GM21447 (cell line): ENCODE results near the gene UTS2B.
"Not testable (repeated sequence)": the region's sequence is repeated elsewhere in the genome, so short reads cannot be mapped to it uniquely, and the experiment has no call there.

Source experiments
- ATAC-seq: cut with Tn5 transposase; IDR thresholded peaks from one replicate; pipeline ENCODE4 v1.9.1; 2021; ENCODE audit not compliant: unreplicated experiment

Gene UTS2B

DNA sequence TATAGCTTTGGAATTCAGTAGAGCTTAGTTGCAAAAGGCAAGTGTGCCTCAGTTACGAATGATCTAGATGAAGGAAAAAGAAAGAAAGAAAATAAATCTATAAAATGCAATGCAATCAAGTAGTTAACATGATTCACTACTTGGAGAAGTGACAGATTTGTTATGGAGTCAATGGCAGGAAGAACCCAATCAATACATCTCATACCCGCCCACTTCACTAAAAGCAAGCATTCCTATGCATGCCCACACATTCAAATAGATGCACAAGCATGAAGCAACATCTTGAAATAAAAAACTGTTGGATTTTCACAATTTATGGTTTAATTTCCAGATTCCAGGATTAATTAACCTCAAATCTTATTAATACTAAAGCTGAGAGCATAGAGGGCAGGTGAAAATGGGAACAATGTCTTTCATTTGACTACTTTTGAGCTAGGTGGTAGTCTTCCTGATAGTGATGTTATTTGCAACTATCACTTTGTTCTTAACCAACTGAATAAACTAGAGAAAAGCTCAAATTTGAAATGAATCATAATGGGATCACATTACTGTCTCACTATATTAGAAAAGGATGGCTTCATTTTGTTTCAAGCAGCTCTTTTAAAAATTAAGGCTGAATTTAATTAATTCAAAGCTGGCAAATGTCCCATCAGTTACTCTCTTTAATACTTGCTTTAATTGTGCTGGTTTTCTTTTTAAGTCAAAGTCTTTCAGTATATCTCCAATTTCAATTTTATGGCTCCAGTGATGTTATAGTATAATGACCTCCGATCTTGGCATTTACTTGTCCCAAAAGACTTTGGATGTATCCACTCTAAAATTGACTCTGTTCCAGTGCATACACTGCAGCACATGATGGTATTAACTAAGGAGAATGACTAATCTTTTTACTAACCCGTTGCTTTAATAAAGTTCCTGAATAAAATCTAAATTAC, 47.8 kb downstream of the UTS2B start:
- no peak for ATAC-seq

DNA sequence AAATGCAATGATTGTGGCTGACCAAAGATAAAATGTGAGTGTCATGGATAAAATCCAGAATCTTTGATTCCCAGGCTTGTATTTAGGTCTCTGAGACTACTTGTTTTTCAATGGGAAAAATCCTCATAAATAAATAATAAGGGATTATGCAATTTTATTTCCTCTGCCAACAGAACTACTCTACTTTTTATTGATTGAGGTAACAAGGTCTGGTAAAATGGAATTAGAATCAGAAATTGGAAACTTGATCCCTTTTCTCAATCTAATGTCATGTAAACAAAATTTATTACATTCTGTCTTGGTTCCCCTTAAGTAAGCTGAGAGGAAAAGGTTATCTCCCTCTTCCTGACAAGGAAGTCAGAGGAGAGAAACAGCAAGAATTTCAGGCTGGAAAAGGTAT, 49.4 kb downstream of the UTS2B start:
- ATAC-seq = no peak

DNA sequence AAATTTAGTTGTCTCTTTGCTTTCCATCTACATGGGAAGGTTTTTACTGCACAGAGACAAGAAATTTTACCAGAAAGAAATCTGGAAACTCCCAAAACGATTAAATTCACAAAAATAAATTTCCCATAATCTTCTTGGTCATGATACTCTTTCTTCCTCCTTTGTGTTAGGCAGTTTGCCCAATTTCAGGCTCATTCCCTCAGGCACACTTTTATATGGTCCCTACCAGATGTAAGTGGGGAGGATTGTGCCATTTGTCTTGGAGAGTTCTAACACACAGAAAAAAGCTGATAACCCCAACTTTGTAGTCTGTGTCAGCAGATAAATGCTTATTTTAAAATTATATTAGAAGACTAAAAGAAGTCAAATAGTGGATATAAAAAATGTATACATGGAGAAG, 50.2 kb downstream of the UTS2B start:
- ATAC-seq = no peak

DNA sequence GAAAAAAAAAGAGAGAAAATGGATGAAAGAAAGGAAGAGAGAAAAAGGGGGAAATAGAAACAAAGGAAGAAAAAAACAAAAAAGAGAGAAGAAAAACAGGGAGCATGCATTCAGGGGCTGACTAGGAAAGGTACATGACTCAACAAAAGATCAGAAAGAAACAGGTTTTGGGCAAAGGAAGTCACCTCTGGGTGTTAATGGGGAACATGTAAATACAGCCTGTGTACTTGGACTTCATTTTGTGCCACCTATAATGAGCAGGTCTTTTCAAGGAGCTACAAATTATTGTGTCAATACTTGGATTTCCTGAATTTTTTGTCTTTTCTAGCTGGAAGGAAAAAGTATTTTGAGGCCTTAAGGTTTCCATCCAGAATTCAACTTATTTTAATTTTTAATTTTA, 54.6 kb downstream of the UTS2B start:
- no peak for ATAC-seq

DNA sequence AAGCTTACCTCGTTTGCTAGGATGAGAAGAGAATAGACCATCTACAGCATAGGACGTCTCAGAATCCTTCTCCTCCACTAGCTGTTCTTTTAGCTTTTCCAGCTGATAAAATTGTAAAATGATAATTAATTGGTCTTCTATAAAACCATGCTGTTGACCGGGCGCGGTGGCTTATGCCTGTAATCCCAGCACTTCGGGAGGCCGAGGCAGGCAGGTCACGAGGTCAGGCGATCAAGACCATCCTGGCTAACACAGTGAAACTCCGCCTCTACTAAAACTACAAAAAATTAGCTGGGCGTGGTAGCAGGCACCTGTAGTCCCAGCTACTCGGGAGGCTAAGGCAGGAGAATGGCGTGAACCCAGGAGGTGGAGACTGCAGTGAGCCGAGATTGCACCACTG, 55.1 kb downstream of the UTS2B start:
- ATAC-seq = not testable (repeated sequence)

DNA sequence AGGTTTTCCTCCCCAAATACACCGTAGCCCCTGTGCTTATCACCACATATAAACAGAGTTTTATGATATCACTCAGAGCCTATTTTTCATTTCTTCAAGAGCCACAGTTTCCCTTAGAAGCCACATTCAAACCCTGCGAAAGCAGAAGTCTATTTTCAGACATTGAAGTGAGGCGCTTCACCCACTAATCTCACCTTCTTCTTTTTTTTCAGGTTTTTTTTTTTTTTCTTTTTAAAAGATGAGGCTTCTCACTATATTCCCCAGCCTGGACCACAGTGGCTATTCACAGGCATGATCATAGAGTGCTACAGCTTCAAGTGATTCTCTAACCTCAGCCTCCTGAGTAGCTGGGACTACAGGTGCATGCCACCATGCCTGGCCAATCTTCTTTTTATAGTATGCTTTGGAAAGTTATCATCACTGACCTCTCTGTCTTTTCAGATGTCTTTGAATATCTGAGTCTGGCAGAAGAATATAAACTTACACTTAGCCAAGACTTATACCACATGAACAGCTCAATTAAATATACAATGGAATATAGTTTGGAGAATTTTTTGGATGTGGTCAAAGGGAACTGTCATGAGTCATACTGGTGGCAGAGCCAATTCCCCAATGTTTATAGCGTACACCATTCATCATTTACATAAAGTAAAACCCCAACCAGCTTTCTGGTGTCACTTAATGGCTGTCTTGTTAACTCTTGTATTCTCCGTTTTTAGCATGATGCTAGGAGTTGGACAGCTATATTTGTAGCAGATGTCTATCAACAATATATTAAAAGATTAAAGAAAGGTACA, 60.8 kb downstream of the UTS2B start:
- ATAC-seq = peak; percentile 80

DNA sequence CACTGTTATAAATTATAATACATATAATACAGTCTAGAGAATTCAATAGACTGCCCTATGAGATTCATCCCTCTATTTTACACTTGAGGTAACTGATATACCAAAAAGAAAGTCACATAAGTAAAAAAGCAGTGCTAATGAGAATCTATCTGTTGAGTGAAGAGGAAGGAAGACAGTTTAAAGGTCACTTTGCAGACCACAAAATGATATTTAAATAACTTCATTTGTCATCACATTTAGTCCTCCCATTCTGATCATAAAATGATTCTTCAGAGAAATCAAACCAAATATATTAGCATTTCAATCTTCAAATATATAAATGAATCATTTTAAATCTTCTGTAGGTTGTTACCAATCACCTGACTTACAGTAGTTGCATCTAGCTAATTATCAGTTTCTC, 61.6 kb downstream of the UTS2B start:
- no peak for ATAC-seq

DNA sequence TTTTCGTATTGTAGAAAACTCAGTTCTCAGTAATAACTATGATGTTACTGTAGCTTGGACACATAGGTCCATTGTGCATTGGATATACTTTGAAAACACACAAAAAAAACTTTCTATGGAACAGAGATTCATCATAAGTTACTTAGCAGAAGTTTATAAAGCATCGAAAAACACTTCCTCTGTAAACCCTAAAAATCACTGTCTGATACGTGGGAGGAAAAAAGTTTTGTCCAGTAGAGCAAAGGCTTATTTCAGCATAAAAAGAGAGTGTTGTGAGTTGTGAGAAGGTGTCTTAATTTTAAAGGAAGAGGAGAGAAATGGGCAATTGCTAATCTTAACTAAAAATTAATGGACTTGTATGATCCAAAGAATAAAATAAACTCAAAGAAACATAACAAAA, 66.5 kb downstream of the UTS2B start:
- ATAC-seq = no peak

DNA sequence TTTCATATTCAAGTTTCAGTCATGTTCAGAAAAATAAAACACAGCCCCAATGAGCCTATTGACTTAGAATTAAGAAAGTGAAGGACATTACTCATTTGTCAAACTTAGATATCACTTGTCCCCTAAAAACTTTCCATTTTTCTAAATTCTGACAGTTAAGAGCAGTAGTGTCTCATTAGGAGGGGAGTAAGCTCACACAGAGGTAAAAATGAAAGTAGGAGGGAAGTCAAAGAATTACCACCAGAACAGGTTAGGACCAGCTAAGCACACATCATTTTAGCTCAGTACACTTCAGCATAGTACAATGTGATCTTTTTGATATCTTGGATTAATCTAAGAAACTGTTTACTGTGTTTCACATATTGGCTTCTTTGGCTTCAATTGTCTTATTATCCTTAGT, 67.0 kb downstream of the UTS2B start:
- ATAC-seq = peak; percentile 86

DNA sequence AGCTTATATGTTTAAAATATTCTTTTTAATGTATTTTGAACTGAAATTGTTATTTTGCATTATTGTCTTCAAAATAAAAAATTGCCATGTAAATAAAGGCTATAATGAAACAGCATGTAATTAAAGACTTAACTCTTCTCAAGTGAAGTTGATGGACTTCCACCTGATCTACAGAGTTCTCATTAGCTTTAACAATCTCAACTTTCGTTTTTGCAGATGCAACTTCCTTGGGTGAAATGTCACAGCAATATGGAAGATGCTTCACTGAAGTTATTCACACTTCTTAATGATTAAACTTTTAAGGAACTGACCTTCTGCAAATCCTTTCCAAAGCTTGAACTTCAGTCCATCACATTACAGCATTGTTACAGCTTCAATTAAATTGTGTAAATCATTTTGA, 67.7 kb downstream of the UTS2B start:
- peak; percentile 69 for ATAC-seq

DNA sequence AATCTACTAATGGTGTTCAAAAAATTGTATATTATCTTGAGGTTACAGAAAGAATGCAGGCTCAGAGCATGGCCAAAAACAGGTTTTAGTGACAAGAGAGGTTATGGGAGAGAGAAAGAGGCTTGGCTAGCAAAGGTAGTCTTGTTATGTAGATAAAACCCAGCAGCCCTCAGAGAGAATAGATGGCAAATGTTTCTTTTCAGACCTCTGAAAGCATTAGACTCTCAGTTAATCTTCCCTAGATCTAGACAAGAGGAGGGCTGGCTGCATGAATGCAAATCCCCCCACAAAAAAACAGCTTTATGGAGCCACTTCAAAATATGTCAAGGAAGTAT, 69.1 kb downstream of the UTS2B start:
- ATAC-seq = no peak

DNA sequence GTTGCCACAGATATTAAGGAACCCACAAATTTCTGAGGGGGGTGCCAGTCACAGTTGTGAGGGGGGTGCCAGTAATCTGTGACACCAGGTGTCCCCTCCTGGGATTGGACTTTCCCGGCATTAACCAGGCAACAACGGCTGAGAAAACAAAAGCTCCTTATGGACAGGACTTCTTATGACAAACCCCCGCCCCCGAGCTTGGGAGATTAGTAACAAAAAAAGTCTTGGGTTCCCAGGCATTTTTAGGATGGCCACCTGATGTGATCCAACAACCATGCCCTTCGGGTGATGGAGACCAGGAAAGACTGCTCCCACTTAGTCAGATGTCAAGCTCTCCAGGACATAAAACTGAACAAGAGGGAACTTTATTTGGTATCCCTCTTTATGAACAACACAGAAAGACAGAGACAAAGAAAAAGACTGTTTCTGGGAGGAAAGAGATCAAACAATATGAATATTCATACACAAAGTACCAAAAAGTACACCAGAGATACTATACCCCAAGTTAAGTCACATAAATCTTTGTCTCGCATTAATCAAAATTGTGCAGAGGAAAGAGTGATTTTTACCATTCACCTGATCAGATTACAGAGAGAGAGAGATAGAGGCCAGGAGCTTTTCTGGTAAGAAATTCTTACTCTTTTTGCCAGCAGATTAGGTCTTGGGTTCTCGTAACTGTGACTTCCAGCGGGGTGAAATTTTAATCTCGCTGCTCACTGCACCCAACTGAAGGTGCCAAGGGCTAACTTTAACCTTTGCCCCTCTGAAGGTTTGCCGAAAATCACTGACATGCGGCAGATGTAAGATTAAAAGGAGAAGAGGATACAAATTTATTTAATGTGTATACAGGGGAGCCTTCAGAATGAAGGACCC, 69.7 kb downstream of the UTS2B start:
- no peak for ATAC-seq

DNA sequence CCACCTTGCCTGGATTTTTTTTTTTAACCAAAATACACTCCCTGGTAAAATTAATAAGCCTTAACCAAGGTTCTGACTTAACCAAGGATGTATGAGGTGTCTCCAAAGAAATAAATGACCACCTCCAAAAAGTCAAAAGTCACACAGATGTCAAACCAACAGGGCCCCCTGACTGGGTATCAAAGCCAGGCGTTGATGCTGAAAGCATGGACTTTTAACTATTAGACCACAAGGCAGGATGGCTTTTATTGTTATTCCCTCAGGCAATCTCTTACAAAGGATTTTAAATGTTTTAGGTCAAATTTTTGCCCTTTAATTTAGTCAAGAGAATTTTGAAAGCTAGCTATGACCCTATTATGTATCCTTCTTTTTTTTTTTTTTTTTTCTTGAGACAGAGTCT, 70.8 kb downstream of the UTS2B start:
- ATAC-seq = no peak

DNA sequence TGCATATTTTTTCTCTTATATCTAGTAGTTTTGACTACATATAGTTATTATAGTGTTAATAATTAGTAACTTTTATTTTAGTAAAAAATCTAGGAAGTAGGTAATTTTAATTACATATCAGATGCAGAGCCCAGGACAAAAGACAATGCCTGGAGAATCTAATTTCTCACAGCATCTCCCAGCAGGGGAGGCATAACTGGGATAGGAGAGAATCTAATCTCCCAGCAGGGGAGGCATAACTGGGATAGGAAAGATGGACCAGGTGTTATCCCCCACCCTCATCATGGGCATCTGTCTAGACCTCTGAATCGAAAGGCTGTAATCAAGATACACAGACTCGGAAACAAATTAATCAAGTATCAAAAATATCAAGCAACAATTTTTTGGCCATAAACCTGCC, 73.0 kb downstream of the UTS2B start:
- ATAC-seq = no peak

DNA sequence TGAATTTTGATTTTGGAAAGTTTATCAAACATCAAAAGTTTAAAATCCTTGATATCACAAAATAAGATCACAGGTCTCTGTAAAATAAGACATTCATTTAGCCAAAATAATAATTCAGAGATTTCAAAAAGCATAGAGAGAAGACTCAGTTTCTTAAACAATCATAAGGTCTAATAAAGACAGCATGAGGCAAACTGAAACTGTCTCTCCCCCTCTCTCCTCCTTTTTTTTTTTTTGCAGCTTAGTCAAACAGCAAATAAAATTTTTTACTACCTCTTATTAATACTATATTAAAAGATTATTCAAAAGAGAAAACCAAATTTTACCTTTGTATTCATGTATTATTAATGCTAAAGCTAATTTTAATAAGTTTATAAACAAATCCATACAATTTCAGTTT, 73.9 kb downstream of the UTS2B start:
- no peak for ATAC-seq

DNA sequence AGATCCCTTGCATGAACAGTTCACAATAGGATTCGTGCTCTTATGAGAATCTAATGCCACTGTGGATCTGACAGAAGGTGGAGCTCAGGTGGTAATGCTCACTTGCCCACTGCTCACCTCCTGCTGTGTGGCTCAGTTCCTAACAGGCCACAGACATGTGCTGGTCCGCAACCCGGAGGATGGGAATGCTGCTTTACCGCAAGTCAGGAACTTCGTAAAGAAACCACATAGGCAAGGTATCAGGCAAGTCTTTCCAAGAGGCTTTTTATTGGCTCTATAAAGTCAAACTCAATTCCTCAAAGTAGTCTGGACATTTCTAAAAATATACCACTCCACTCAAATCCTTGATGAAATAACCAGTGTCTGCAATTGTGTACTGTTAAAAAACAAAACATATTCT, 75.2 kb downstream of the UTS2B start:
- no peak for ATAC-seq

DNA sequence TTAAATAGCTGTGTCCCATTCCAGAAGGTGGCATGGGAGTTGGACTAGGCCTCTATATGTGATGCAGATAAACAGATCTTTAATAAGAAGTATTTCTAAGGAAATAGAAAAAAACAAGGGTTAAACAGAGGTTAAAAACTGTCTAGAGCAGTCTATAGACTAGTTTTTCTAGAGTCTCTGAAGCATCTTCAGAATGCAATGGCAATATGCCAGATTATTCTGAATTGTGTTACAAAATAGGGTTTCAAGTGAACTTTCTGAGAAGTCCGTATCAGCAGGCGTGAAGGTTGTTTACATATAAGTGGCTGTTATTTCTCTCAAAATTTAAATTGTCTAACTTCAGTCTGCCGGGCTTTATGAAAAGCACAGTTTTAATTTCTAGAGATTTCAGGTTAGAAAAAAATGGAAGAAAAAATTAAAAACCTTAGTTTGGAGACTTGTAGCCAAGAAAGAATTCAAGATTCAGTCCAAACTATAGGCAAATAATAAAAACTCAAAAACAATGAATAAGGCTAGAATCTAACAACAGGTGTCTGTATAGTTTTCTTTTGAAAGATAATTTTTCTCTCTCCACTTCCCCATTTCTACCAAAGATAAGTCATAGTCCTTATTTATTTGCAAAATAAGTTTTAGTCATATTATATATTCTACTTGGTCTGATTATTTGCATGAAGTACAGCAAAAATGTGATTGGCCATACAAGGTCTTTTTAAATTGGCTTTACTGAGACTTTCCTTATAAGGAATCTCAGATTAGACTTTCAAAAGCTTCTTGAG, 76.0 kb downstream of the UTS2B start:
- no peak for ATAC-seq

DNA sequence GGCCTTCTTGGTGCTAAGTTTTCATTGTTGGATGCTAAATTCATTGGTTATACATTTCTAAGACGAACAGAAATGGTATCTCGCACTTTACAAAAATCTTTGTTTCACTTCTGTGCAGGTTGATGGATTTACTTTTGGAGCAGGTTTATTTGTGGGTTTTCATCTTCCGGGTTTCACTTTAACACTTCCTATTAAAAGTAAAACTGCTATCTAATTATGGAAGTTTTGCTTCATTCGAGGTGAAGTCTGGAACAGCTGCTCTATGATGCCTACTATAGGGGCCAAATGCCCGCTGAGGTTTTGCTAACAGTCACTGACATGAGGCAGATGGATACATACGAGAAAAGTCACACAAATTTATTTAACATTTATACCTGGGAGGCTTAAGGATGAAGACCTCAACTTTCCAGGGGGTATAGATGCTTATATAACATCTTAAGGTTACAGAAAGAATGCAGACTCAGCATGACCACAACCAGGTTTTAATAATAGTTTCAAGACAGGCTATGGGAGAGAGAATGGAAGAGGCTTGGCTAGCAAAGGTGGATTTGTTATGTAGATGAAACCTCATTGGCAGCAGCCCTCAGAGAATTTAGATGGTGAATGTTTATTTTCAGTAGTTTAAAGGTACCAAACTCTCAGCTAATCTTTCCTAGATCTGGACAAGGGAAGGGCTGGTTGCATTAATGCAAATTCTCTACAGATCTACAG, 77.1 kb downstream of the UTS2B start:
- ATAC-seq = peak; percentile 42

DNA sequence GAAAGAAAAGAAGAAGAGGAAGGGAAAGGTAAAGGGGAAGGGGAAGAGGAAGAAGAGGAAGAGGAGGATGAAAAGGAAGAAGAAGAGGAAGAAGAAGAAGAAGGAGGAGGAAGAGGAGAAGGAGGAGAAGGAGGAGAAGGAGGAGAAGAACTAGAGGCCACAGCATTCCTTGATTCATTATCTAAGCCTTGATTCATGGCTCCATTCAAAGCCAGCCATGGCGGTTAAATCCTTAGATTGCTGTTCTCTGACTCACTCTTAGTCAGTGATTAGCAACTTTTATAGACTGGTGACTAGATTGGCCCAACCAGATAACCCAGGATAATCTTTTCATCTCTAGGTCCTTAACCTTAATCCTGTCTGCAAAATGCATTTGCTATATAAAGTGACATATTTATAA, 83.7 kb downstream of the UTS2B start:
- ATAC-seq = no peak

DNA sequence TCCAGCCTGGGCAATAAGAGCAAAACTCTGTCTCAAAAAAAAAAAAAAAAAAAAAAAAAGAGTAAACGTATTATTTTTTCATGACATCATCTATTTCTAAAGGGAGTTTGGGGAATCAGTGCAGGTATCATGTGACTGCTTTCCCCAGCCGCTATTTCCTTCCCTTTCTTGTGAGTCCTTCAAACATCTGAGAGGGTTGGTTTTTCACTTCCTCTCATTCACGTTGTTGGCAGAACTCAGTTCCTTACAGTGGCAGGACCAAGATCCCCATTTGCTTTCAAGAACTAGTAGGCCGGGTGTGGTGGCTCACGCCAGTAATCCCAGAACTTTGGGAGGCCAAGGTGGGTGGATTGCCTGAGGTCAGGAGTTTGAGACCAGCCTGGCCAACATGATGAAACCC, 84.3 kb downstream of the UTS2B start:
- peak; percentile 74 for ATAC-seq
